OCI-LY1 (cell line): Measurements from ENCODE around the gene NPIPB2.
"Not testable (repeated sequence)": the region's sequence is repeated elsewhere in the genome, so short reads cannot be mapped to it uniquely, and the experiment has no call there.

Source experiments
- H2AFZ ChIP-seq: fragments of 200-600 bp; sonication (generic), shearing (Covaris generic); 2 replicates; pipeline ENCODE4 v1.6.0; 2014; ENCODE audit warnings: antibody characterized with exemption, mild to moderate bottlenecking, low read length
- H3F3A ChIP-seq: fragments of 200-600 bp; sonication (generic), shearing (Covaris generic); 2 replicates; pipeline ENCODE4 v1.6.0; 2014; ENCODE audit warnings: mild to moderate bottlenecking, antibody characterized with exemption, low read length, moderate library complexity; ENCODE audit not compliant: insufficient read depth
- H3K27ac ChIP-seq: fragments of 200-600 bp; sonication (generic); 2 replicates; pipeline ENCODE4 v1.5.1; 2014; ENCODE audit warnings: low read length, mixed run types, mild to moderate bottlenecking, low read depth; ENCODE audit not compliant: poor library complexity, severe bottlenecking
- H3K27me3 ChIP-seq: fragments of 200-600 bp; sonication (generic); 2 replicates; pipeline ENCODE4 v1.6.0; 2014; ENCODE audit warnings: antibody characterized with exemption, mild to moderate bottlenecking, low read length, moderate library complexity; ENCODE audit not compliant: insufficient read depth
- H3K36me3 ChIP-seq: fragments of 200-600 bp; sonication (generic); 2 replicates; pipeline ENCODE4 v1.6.1; 2014; ENCODE audit warnings: mild to moderate bottlenecking, antibody characterized with exemption, low read length, moderate library complexity, mixed read lengths; ENCODE audit not compliant: insufficient read depth
- H3K4me1 ChIP-seq: fragments of 200-600 bp; sonication (generic); 2 replicates; pipeline ENCODE4 v1.5.1; 2014; ENCODE audit warnings: mild to moderate bottlenecking, low read length, moderate library complexity; ENCODE audit not compliant: insufficient read depth, severe bottlenecking
- H3K4me2 ChIP-seq: fragments of 200-600 bp; sonication (generic), shearing (Covaris generic); 2 replicates; pipeline ENCODE4 v1.6.1; 2014; ENCODE audit warnings: low read length
- H3K4me3 ChIP-seq: fragments of 200-600 bp; sonication (generic); 2 replicates; pipeline ENCODE4 v1.5.1; 2014; ENCODE audit warnings: low read length, low read depth, mild to moderate bottlenecking, mixed read lengths; ENCODE audit not compliant: poor library complexity, severe bottlenecking
- H3K79me2 ChIP-seq: fragments of 200-600 bp; shearing (Covaris generic); 2 replicates; pipeline ENCODE4 v1.6.1; 2016; ENCODE audit warnings: mixed run types, low read length, mixed read lengths; ENCODE audit not compliant: insufficient read depth
- H3K9ac ChIP-seq: fragments of 200-600 bp; sonication (generic), shearing (Covaris generic); 2 replicates; pipeline ENCODE4 v1.6.1; 2014; ENCODE audit warnings: mild to moderate bottlenecking, low read length, mixed read lengths
- H3K9me2 ChIP-seq: fragments of 200-600 bp; sonication (generic), shearing (Covaris generic); 2 replicates; pipeline ENCODE4 v1.6.1; 2014; ENCODE audit warnings: low read depth, mild to moderate bottlenecking, low read length, mixed read lengths
- H3K9me3 ChIP-seq: fragments of 200-600 bp; shearing (Covaris generic); 2 replicates; pipeline ENCODE4 v1.6.1; 2014; ENCODE audit warnings: low read length, mixed read lengths
- H4K20me1 ChIP-seq: fragments of 200-600 bp; sonication (generic), shearing (Covaris generic); 2 replicates; pipeline ENCODE4 v1.6.0; 2016; ENCODE audit warnings: mild to moderate bottlenecking, low read length; ENCODE audit not compliant: insufficient read depth
- EZH2 ChIP-seq: fragments of 200-600 bp; sonication (generic), shearing (Covaris generic); IDR thresholded peaks from 2 replicates; pipeline ENCODE4 v1.8.0; 2017; ENCODE audit warnings: borderline replicate concordance, mixed run types, mild to moderate bottlenecking, antibody characterized with exemption, low read length, moderate library complexity, mixed read lengths
- TF ChIP-seq, protein P1 (sequence below): fragments of 200-600 bp; sonication (generic), shearing (Covaris generic); IDR thresholded peaks from 2 replicates; pipeline ENCODE4 v1.5.1; 2017; ENCODE audit warnings: mild to moderate bottlenecking, antibody characterized with exemption, low read length, moderate library complexity, mixed read lengths

Gene NPIPB2

DNA sequence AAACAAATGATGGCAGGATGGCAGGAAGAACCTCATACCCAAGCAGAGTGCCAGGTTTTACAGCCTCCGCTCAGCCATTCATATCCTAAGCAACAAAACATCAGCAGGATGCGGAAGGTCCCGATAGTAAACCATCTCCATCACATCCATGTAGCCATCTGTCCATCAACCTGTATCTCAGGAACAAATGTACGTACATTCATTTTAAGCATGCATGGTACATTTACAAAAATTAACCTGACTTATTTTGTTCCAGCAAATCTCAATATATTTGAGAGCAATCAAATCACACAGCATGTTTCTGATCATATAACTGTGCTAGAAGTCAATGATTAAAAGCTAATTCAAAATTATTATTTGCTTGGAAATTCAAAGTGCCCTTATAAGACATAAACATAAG is at the start of gene NPIPB2:
Gene NPIPB2, minus strand, starts transcription at position 101 of the 400 bp plus-strand sequence. Its CDS starts 0 bp downstream, at position 101.
- H3K9me2 ChIP-seq, H3K79me2 ChIP-seq, H4K20me1 ChIP-seq, H2AFZ ChIP-seq, H3K27me3 ChIP-seq, H3K9ac ChIP-seq, H3K4me1 ChIP-seq, H3F3A ChIP-seq, H3K4me2 ChIP-seq, H3K36me3 ChIP-seq, H3K9me3 ChIP-seq, H3K27ac ChIP-seq, H3K4me3 ChIP-seq: not testable (repeated sequence)

DNA sequence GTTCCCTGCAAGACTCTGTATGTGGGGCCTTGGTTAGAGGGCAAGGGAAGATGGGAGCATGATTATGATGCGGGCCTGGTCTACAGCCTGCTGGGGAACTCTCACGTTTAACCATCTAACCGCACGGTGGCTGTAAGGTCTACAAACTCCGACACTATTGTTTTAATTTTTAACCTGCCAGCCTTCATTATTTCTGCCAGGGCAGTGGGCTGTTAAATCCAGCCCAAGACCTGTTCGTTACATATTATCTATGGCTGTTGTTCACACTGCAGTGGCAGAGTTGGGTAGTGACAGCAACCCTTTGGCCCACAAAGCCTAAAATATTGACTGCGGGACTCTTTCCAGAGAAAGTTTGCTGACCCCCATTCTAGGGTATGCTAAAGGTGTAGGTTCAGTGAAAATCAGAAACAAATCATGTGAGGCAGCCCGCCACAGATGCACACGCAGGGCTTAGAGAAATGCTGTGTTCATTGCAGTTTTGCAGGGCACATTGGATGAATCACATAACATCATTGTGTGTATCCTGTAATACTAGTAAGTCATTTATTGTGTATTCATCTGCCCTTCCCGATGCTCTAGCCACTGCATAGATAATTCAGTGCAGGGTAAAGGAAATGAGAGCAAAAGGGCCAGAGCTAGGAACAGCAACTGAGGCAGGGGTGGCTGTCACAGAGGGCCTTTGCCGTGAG is 49.0 kb upstream of the NPIPB2 start:
- no peaks in the 10 kb centered on the region for H3K27me3 ChIP-seq
- TF ChIP-seq, protein P1, sequence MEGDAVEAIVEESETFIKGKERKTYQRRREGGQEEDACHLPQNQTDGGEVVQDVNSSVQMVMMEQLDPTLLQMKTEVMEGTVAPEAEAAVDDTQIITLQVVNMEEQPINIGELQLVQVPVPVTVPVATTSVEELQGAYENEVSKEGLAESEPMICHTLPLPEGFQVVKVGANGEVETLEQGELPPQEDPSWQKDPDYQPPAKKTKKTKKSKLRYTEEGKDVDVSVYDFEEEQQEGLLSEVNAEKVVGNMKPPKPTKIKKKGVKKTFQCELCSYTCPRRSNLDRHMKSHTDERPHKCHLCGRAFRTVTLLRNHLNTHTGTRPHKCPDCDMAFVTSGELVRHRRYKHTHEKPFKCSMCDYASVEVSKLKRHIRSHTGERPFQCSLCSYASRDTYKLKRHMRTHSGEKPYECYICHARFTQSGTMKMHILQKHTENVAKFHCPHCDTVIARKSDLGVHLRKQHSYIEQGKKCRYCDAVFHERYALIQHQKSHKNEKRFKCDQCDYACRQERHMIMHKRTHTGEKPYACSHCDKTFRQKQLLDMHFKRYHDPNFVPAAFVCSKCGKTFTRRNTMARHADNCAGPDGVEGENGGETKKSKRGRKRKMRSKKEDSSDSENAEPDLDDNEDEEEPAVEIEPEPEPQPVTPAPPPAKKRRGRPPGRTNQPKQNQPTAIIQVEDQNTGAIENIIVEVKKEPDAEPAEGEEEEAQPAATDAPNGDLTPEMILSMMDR: no peak
- TF ChIP-seq EZH2: no peak
- H3F3A ChIP-seq: no peaks in the 10 kb centered on the region
- H3K4me3 ChIP-seq: no peak overlapping the region
- H4K20me1 ChIP-seq: no peaks in the 10 kb centered on the region
- H3K4me1 ChIP-seq: peaks cover 58% of the 10 kb centered on the region
- H3K9me3 ChIP-seq: no peaks in the 10 kb centered on the region
- H3K79me2 ChIP-seq: peaks cover 26% of the 10 kb centered on the region; the same call in 1 of the 2 replicates
- H3K4me2 ChIP-seq: no peak overlapping the region
- H3K9me2 ChIP-seq: no peaks in the 10 kb centered on the region
- H3K9ac ChIP-seq: no peak overlapping the region
- no peak overlapping the region for H2AFZ ChIP-seq
- no peak overlapping the region for H3K27ac ChIP-seq
- peaks cover 13% of the 10 kb centered on the region for H3K36me3 ChIP-seq

DNA sequence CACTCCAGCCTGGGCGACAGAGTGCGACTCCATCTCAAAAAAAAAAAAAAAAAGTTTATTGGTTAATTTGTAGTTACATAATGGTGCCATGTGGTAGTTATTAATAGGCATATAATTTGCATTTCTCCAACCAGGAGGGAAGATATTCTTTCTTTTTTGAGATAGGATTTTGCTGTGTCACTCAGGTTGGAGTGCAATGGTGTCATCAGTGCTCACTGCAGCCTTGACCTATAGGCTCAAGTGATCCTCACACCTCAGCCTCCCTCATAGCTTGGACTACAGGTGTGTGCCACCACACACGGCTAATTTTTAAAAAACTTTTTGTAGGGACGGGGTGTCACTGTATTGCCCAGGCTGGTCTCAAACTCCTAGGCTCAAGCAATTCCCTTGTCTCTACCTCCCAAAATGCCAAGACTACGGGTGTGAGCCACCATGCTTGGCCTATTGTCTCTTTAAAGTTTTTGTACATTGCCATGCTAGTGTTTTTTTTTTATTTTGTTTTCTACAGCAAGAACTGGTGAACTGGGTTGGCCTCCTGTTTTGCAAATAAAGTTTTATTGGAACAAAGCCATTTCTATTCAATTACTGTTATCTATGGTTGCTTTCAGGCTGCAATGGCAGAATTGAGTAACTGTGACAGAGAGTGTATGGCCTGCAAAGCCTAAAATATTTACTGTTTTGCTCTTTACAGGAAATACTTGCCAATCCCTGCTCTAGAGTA is 46.6 kb upstream of the NPIPB2 start:
- no peak overlapping the region for H3K9ac ChIP-seq
- H2AFZ ChIP-seq: no peak overlapping the region
- TF ChIP-seq EZH2: no peak
- TF ChIP-seq, protein P1: no peak
- H3K79me2 ChIP-seq: peaks cover 36% of the 10 kb centered on the region
- H3K9me2 ChIP-seq: no peaks in the 10 kb centered on the region
- no peak overlapping the region for H3K4me2 ChIP-seq
- no peaks in the 10 kb centered on the region for H4K20me1 ChIP-seq
- no peak overlapping the region for H3K4me3 ChIP-seq
- H3K9me3 ChIP-seq: no peaks in the 10 kb centered on the region
- no peaks in the 10 kb centered on the region for H3F3A ChIP-seq
- no peaks in the 10 kb centered on the region for H3K27me3 ChIP-seq
- peaks cover 13% of the 10 kb centered on the region for H3K36me3 ChIP-seq
- no peak overlapping the region for H3K27ac ChIP-seq
- peaks cover 38% of the 10 kb centered on the region for H3K4me1 ChIP-seq
